Keratinocyte (primary cell): Measurements from ENCODE around the gene PPM1B. TPM values are rescaled to one million over a fixed set of nuclear protein-coding genes. Genes with fewer than 3 reads are reported as not detected.
A peak's percentile ranks its signal among the peaks of the same experiment; 100 is the strongest.
"Not testable (repeated sequence)": the region's sequence is repeated elsewhere in the genome, so short reads cannot be mapped to it uniquely, and the experiment has no call there.

Experiments used
- DNase-seq: peaks from one replicate; pipeline ENCODE4 v3.0.0-alpha.2; 2011; ENCODE audit warnings: low read depth, missing footprints, low spot score
- FAIRE-seq: peaks from 2 replicates; lab custom pipeline; 2011; peaks lifted over from hg19 to GRCh38; lab: Jason Lieb, UNC
- H2AFZ ChIP-seq: 2 replicates; pipeline ENCODE4 v1.6.0; 2012; ENCODE audit warnings: low read length, control low read depth, inconsistent platforms; ENCODE audit not compliant: control insufficient read depth
- H3K27ac ChIP-seq: 2 replicates; pipeline ENCODE4 v1.5.1; 2011; ENCODE audit warnings: low read length; ENCODE audit not compliant: control insufficient read depth, insufficient read depth
- H3K27me3 ChIP-seq: 3 replicates; pipeline ENCODE4 v1.6.0; 2011; ENCODE audit warnings: low read length; ENCODE audit not compliant: control insufficient read depth, insufficient read depth; ENCODE audit errors: extremely low read depth
- H3K36me3 ChIP-seq, 2 experiments: 2 replicates in 1 of 2; 3 replicates in 1 of 2; pipeline ENCODE4 v1.5.1; 2011; ENCODE audit warnings: low read length in 2 of 2, mild to moderate bottlenecking in 1 of 2; ENCODE audit not compliant: control insufficient read depth in 2 of 2, insufficient read depth in 2 of 2; ENCODE audit errors: extremely low read depth in 1 of 2
- H3K4me1 ChIP-seq: 3 replicates; pipeline ENCODE4 v1.5.1; 2011; ENCODE audit warnings: low read length; ENCODE audit not compliant: control insufficient read depth, insufficient read depth; ENCODE audit errors: extremely low read depth
- H3K4me2 ChIP-seq: 3 replicates; pipeline ENCODE4 v1.6.0; 2011; ENCODE audit warnings: low read depth, low read length; ENCODE audit not compliant: control insufficient read depth, insufficient read depth; ENCODE audit errors: extremely low read depth
- H3K4me3 ChIP-seq, 3 experiments: fragments of 200-600 bp in 1 of 3; sonication (generic) in 1 of 3; 2 replicates in 2 of 3; 3 replicates in 1 of 3; pipeline ENCODE4 v1.5.1; 2011 to 2016; ENCODE audit warnings: low read length in 3 of 3, mild to moderate bottlenecking in 3 of 3, control low read depth in 2 of 3, inconsistent platforms in 1 of 3, low read depth in 1 of 3, mixed read lengths in 1 of 3, mixed run types in 1 of 3, moderate library complexity in 1 of 3; ENCODE audit not compliant: control insufficient read depth in 2 of 3, insufficient read depth in 2 of 3; ENCODE audit errors: extremely low read depth in 1 of 3
- H3K79me2 ChIP-seq: 2 replicates; pipeline ENCODE4 v1.6.0; 2012; ENCODE audit warnings: low read length; ENCODE audit not compliant: control insufficient read depth, insufficient read depth
- H3K9ac ChIP-seq: 3 replicates; pipeline ENCODE4 v1.6.0; 2011; ENCODE audit warnings: low read length; ENCODE audit not compliant: control insufficient read depth, insufficient read depth; ENCODE audit errors: extremely low read depth
- H3K9me1 ChIP-seq: 3 replicates; pipeline ENCODE4 v1.6.0; 2011; ENCODE audit warnings: low read length; ENCODE audit not compliant: control insufficient read depth, insufficient read depth; ENCODE audit errors: extremely low read depth
- H3K9me3 ChIP-seq: 2 replicates; pipeline ENCODE4 v1.5.1; 2012; ENCODE audit warnings: low read depth, low read length; ENCODE audit not compliant: control insufficient read depth
- H4K20me1 ChIP-seq: 3 replicates; pipeline ENCODE4 v1.6.0; 2011; ENCODE audit warnings: low read length; ENCODE audit not compliant: control insufficient read depth, insufficient read depth; ENCODE audit errors: extremely low read depth
- EZH2 ChIP-seq: IDR thresholded peaks from one replicate; pipeline ENCODE4 v1.6.1; 2012; ENCODE audit warnings: inconsistent platforms, mild to moderate bottlenecking, low read length, moderate library complexity
- dilution Hi-C: fragments of 300-500 bp; cut with MboI; formaldehyde crosslinking; loops from one replicate; pipeline ENCODE4 v1.7.0; 2020; ENCODE audit warnings: low sequenced_read_pairs; ENCODE audit not compliant: extremely low pct_ligation_motif_present
- polyA plus RNA-seq, 5 experiments: library from polyadenylated mRNA; depleted of rRNA in 3 of 5; stranded (reverse) in 3 of 5; stranded (forward) in 1 of 5; unstranded in 1 of 5; fragments of >200 nt; gene quantifications; 1 replicate in 1 of 5; 2 replicates in 3 of 5; 3 replicates in 1 of 5; pipeline versions ENCODE4 v1.2.1 to v1.2.3, GENCODE V29; 2011 to 2012; ENCODE audit warnings: missing spikeins in 2 of 5, low read depth in 1 of 5, low replicate concordance in 1 of 5
- TF ChIP-seq, protein P1 (sequence below), 3 experiments: IDR thresholded peaks in 1 of 3; conservative IDR thresholded peaks in 1 of 3; optimal IDR thresholded peaks in 1 of 3; 2 replicates in 2 of 3; 3 replicates in 1 of 3; pipeline versions ENCODE3 to v1.5.1; 2011; ENCODE audit warnings: low read length in 3 of 3, mild to moderate bottlenecking in 3 of 3, moderate library complexity in 2 of 3, control low read depth in 1 of 3, inconsistent platforms in 1 of 3; ENCODE audit not compliant: insufficient read depth in 2 of 3; ENCODE audit errors: extremely low read depth in 1 of 3

Gene PPM1B
- polyA plus RNA-seq, 1 donor (not counting 4 experiments of a cell fraction or from before 2014, with no cell fraction given): 34.5 TPM

DNA sequence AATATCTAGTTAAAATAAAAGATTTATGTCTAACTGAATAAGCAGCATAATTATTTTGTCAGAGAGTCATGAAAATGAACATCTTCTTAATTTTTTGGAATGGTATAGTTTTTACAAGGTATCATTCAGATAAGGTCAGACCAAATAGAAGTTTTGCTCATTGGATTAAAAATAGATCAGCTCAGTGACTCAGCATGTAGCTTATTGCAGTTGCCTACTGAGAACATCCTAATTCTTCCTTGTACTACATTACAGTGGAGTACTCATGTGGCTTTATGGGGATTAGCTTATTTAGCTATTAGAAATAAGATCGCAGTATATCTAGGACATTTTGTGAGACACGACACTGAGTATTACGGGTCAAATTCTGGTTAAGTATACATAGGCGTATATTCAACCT lies 38.2 kb upstream of the PPM1B start:
- no peaks in the 10 kb centered on the region for H3K27me3 ChIP-seq
- DNase-seq (no peak), FAIRE-seq (no peak)
- no peak overlapping the region for H3K27ac ChIP-seq
- no peak overlapping the region for H2AFZ ChIP-seq
- dilution Hi-C loops: no loop called here
- no peak overlapping the region for H3K4me2 ChIP-seq
- H3K4me3 ChIP-seq: no peak overlapping the region
- TF ChIP-seq EZH2: no peak
- TF ChIP-seq, protein P1, sequence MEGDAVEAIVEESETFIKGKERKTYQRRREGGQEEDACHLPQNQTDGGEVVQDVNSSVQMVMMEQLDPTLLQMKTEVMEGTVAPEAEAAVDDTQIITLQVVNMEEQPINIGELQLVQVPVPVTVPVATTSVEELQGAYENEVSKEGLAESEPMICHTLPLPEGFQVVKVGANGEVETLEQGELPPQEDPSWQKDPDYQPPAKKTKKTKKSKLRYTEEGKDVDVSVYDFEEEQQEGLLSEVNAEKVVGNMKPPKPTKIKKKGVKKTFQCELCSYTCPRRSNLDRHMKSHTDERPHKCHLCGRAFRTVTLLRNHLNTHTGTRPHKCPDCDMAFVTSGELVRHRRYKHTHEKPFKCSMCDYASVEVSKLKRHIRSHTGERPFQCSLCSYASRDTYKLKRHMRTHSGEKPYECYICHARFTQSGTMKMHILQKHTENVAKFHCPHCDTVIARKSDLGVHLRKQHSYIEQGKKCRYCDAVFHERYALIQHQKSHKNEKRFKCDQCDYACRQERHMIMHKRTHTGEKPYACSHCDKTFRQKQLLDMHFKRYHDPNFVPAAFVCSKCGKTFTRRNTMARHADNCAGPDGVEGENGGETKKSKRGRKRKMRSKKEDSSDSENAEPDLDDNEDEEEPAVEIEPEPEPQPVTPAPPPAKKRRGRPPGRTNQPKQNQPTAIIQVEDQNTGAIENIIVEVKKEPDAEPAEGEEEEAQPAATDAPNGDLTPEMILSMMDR (optimal IDR thresholded peaks at IDR 0.05 in 1 of 3, IDR thresholded peaks at IDR 0.05 in 1 of 3, conservative IDR thresholded peaks at IDR 0.05 in 1 of 3; ENCODE audit: extremely low read depth in 1 of 3, insufficient read depth in 2 of 3, low read length in 3 of 3): no peak
- no peaks in the 10 kb centered on the region for H3K9me1 ChIP-seq
- no peaks in the 10 kb centered on the region for H4K20me1 ChIP-seq
- no peaks in the 10 kb centered on the region for H3K79me2 ChIP-seq
- peaks cover 23% of the 10 kb centered on the region for H3K4me1 ChIP-seq
- H3K36me3 ChIP-seq: no peaks in the 10 kb centered on the region
- no peak overlapping the region for H3K9ac ChIP-seq
- no peaks in the 10 kb centered on the region for H3K9me3 ChIP-seq

DNA sequence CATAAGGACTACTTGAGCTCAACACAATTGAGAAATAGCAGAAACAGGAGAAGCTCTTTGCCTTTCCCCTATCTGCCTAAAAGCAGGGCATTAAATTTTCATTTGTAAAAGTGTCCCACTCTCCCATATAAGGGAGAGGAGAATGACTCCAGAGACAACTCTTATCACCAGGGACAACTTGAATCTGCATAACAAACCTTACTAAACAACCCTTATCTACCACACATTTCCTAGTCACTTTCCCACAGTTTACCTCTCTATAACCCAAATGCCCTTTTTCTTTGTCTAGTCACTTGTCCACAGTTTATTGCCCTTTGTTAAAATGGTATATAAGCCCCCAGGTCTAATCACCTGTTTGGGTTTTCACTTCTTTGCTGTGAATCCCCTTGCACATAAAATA lies 37.5 kb upstream of the PPM1B start:
- Histone ChIP-seq H3K36me3 (no peaks in the 10 kb centered on the region), H3K4me2 (no peak overlapping the region), H3K4me3 (no peak overlapping the region), H2AFZ (no peak overlapping the region), H3K79me2 (no peaks in the 10 kb centered on the region), H3K9ac (no peak overlapping the region), H3K27ac (no peak overlapping the region), H3K4me1 (peaks cover 23% of the 10 kb centered on the region), H3K27me3 (no peaks in the 10 kb centered on the region), H3K9me1 (no peaks in the 10 kb centered on the region), H3K9me3 (no peaks in the 10 kb centered on the region), H4K20me1 (no peaks in the 10 kb centered on the region)
- DNase-seq (no peak), FAIRE-seq (peak; percentile 69)
- TF ChIP-seq, protein P1 (optimal IDR thresholded peaks at IDR 0.05 in 1 of 3, IDR thresholded peaks at IDR 0.05 in 1 of 3, conservative IDR thresholded peaks at IDR 0.05 in 1 of 3; ENCODE audit: extremely low read depth in 1 of 3, insufficient read depth in 2 of 3, low read length in 3 of 3): no peak
- no peak for TF ChIP-seq EZH2
- dilution Hi-C loops: no loop called here

DNA sequence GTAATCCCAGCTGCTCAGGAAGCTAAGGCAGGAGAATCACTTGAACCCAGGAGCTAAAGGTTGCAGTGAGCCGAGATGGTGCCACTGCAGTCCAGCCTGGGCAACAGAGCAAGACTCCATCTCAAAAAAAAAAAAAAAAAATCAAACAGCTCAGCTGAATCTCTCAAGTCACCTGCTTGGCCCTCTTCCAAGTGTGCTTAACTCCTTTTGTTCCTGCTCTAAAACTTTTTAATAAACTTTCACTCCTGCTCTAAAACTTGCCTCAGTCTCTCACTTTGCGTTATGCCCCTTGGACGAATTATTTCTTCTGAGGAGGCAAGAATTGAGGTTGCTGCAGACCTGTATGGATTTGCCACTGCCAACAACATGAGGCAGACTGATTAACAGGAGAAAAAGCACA lies 35.1 kb upstream of the PPM1B start:
- FAIRE-seq, H3K36me3 ChIP-seq, H3K4me3 ChIP-seq, H3K9ac ChIP-seq, dilution Hi-C loops, H4K20me1 ChIP-seq, H2AFZ ChIP-seq, H3K4me2 ChIP-seq, DNase-seq, H3K9me3 ChIP-seq, H3K79me2 ChIP-seq, H3K27me3 ChIP-seq, H3K9me1 ChIP-seq, H3K27ac ChIP-seq: not testable (repeated sequence)
- peaks cover 28% of the 10 kb centered on the region for H3K4me1 ChIP-seq
